HepG2 (cell line): Measurements from ENCODE around the gene NBEAL2. TPM values are rescaled to one million over a fixed set of nuclear protein-coding genes. Genes with fewer than 3 reads are reported as not detected.

Source experiments
- ASH2L ChIP-seq: fragments of 300-600, 200-600 bp; sonication (generic); IDR thresholded peaks from 2 replicates; pipeline ENCODE4 v1.7.0; 2017; ENCODE audit warnings: low read depth, mild to moderate bottlenecking, moderate library complexity, mixed read lengths, low read length; ENCODE audit not compliant: insufficient read length
- CEBPB ChIP-seq: IDR thresholded peaks from 2 replicates; pipeline ENCODE4 v1.6.1; 2011; ENCODE audit warnings: low read depth, low read length, improper control_type of control experiment, borderline replicate concordance
- GZF1 ChIP-seq: sonication (generic); formaldehyde crosslinking; IDR thresholded peaks from 2 replicates; pipeline ENCODE4 v1.5.1; 2020; ENCODE audit warnings: mild to moderate bottlenecking, missing genetic modification reagents
- KDM2A ChIP-seq: sonication (generic); formaldehyde crosslinking; IDR thresholded peaks from 2 replicates; pipeline ENCODE4 v1.4.0; 2020; ENCODE audit warnings: low read depth, missing genetic modification reagents, borderline replicate concordance
- RFX1 ChIP-seq: fragments of 450-650 bp; IDR thresholded peaks from 2 replicates; pipeline ENCODE4 v1.6.1; 2017
- SIN3A ChIP-seq: IDR thresholded peaks from 2 replicates; pipeline ENCODE4 v1.6.1; 2011; ENCODE audit warnings: low read depth, mild to moderate bottlenecking, control low read depth, low read length, borderline replicate concordance
- ZNF24 ChIP-seq: fragments of 450-650 bp; IDR thresholded peaks from 2 replicates; pipeline ENCODE4 v1.6.1; 2017; ENCODE audit warnings: antibody characterized with exemption, mild to moderate bottlenecking
- ZNF362 ChIP-seq: sonication (generic); formaldehyde crosslinking; IDR thresholded peaks from 2 replicates; pipeline ENCODE4 v1.4.0; 2020; ENCODE audit warnings: missing genetic modification reagents, mild to moderate bottlenecking, borderline replicate concordance
- ZNF407 ChIP-seq: sonication (generic); formaldehyde crosslinking; IDR thresholded peaks from one replicate; pipeline ENCODE4 v1.5.1; 2020; ENCODE audit warnings: mild to moderate bottlenecking, missing genetic modification reagents; ENCODE audit errors: not compliant biosample characterization
- ZNF747 ChIP-seq: sonication (generic); formaldehyde crosslinking; IDR thresholded peaks from 2 replicates; pipeline ENCODE4 v1.8.1; 2023; ENCODE audit warnings: missing genetic modification reagents, mild to moderate bottlenecking, borderline replicate concordance
- polyA plus RNA-seq, 8 experiments: library from polyadenylated mRNA; depleted of rRNA in 3 of 8; stranded (reverse) in 7 of 8; unstranded in 1 of 8; fragments of >200 nt; fragmentation: Illumina TruSeq in 4 of 8; extraction: Trizol in 4 of 8; gene quantifications; 2 replicates each; pipeline versions ENCODE4 v1.2.1 to v1.2.3, GENCODE V29; 2011 to 2016; ENCODE audit warnings: low read depth in 4 of 8, missing spikeins in 1 of 8, mixed read lengths in 1 of 8; ENCODE audit not compliant: insufficient read depth in 1 of 8
- total RNA-seq, 5 experiments: library from RNA; depleted of rRNA; stranded (reverse); fragments of >200 nt; fragmentation: Illumina TruSeq; extraction: Trizol; gene quantifications; 2 replicates each; pipeline ENCODE4 v1.2.3, GENCODE V29; 2016; ENCODE audit warnings: low read depth in 1 of 5
- TF ChIP-seq, protein P1 (sequence below), 2 experiments: IDR thresholded peaks; 2 replicates each; pipeline ENCODE4 v1.6.1; 2011 to 2012; ENCODE audit warnings: low read length in 2 of 2, borderline replicate concordance in 1 of 2, low read depth in 1 of 2, mild to moderate bottlenecking in 1 of 2, moderate library complexity in 1 of 2

NBEAL2 gene
- total and polyA plus RNA-seq, 2 of the 13 experiments (the other 11 are each of a cell fraction or from before 2014, with no cell fraction given) = 9.7 to 12.4 TPM

DNA sequence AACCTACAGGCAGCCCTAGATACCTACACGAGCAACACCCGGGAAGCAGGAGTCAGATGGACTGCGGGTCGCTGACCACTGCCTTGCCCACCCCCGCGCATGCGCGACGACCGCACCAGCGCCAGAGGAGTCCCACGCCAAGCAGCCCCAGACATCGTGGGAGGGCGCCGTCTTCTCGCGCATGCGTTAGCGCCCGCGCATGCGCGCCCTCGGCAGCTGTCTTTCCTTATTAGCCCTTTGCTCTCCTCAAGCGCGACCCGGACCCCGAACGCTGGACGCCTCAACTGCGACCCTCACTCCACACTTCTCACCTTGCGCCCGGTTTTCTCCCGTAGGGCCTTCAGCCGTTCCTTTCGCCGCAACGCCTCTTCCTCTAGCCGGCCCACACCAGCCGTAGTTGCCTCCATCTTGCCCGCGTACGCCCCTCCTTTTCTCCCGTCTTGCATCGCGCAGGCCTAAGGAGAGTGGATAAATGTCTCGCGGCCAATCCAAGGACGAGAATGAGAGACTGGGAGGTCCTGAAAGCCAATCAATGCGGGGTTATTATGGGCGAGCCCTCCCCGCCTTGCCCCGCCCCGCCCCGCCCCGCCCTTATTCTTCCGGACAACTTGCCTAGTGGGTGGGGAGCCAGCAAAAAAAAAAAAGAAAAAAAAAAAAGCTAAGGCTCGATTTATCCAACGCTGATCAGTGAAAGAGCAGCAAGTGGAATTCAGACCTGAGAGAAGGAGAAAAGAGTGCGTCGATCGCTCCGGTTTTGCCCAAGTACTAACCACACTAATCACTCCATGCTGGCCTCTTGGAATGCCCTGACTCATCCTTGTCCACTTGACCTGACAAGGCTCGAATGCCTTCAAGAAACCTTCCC, 2.9 kb upstream of the NBEAL2 start, which contains the start of gene CCDC12 (continued):
- TF ChIP-seq KDM2A (CRISPR knock-in tag) (peak; percentile 74), RFX1 (no peak), GZF1 (CRISPR knock-in tag) (0 out of 2 replicates have a peak, but pooled peaks have one; percentile 3), ASH2L (peak; percentile 90), ZNF24 (no peak), ZNF362 (CRISPR knock-in tag) (peak; percentile 98), SIN3A (0 out of 2 replicates have a peak, but pooled peaks have one; percentile 37), CEBPB (no peak), ZNF407 (peak; percentile 45), ZNF747 (CRISPR knock-in tag) (no peak; the same call in 1 of the 2 replicates)
- TF ChIP-seq, protein P1, sequence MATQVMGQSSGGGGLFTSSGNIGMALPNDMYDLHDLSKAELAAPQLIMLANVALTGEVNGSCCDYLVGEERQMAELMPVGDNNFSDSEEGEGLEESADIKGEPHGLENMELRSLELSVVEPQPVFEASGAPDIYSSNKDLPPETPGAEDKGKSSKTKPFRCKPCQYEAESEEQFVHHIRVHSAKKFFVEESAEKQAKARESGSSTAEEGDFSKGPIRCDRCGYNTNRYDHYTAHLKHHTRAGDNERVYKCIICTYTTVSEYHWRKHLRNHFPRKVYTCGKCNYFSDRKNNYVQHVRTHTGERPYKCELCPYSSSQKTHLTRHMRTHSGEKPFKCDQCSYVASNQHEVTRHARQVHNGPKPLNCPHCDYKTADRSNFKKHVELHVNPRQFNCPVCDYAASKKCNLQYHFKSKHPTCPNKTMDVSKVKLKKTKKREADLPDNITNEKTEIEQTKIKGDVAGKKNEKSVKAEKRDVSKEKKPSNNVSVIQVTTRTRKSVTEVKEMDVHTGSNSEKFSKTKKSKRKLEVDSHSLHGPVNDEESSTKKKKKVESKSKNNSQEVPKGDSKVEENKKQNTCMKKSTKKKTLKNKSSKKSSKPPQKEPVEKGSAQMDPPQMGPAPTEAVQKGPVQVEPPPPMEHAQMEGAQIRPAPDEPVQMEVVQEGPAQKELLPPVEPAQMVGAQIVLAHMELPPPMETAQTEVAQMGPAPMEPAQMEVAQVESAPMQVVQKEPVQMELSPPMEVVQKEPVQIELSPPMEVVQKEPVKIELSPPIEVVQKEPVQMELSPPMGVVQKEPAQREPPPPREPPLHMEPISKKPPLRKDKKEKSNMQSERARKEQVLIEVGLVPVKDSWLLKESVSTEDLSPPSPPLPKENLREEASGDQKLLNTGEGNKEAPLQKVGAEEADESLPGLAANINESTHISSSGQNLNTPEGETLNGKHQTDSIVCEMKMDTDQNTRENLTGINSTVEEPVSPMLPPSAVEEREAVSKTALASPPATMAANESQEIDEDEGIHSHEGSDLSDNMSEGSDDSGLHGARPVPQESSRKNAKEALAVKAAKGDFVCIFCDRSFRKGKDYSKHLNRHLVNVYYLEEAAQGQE (IDR thresholded peaks at IDR 0.05; ENCODE audit: borderline replicate concordance in 1 of 2, low read depth in 1 of 2, low read length in 2 of 2) = 0 out of 4 replicates have a peak, but pooled peaks of 1 of the 2 experiments have one; percentile 39
